GM20000 (cell line): ENCODE data around the gene MMP28.

Experiments used
- DNase-seq: peaks from one replicate; pipeline ENCODE4 v3.0.0; 2012; ENCODE audit warnings: low spot score
- CTCF ChIP-seq: IDR thresholded peaks from 2 replicates; pipeline ENCODE4 v1.5.1; 2012; ENCODE audit warnings: mild to moderate bottlenecking, control low read depth; ENCODE audit errors: extremely low read depth, missing control alignments

Gene MMP28

GRCh38 chr17:35795007-35795870 lies at the start of gene MMP28:
Gene MMP28, minus strand, starts transcription at chr17:35795641. Its CDS starts 264 bp downstream, at chr17:35795377.
- TF ChIP-seq CTCF: no peak
- DNase-seq: peak; percentile 67

- DNase-seq: no peak
- TF ChIP-seq CTCF: no peak
These were observed 49.1 kb upstream of the MMP28 start for GRCh38 chr17:35844547-35844946.

GRCh38 chr17:35843698-35844097 lies 48.3 kb upstream of the MMP28 start:
- no peak for TF ChIP-seq CTCF
- no peak for DNase-seq

- TF ChIP-seq CTCF: no peak
- DNase-seq: no peak
These were observed 46.8 kb upstream of the MMP28 start for GRCh38 chr17:35842239-35842638.

- no peak for TF ChIP-seq CTCF
- DNase-seq: no peak
These were observed 46.1 kb upstream of the MMP28 start for GRCh38 chr17:35841505-35841904.

- DNase-seq: no peak
- no peak for TF ChIP-seq CTCF
These were observed 45.7 kb upstream of the MMP28 start for GRCh38 chr17:35841101-35841500.

- no peak for DNase-seq
- TF ChIP-seq CTCF: no peak
These were observed 29.8 kb upstream of the MMP28 start for GRCh38 chr17:35825206-35825605.
